GM19328 (cell line): ENCODE measurements around the gene SIRPA.

Experiments
- ATAC-seq: cut with Tn5 transposase; IDR thresholded peaks from one replicate; pipeline ENCODE4 v1.9.1; 2021; ENCODE audit warnings: mild to moderate bottlenecking, moderate library complexity; ENCODE audit not compliant: unreplicated experiment

SIRPA gene

GRCh38 chr20:1945660-1946059 is 50.5 kb downstream of the SIRPA start:
- no peak for ATAC-seq

DNA sequence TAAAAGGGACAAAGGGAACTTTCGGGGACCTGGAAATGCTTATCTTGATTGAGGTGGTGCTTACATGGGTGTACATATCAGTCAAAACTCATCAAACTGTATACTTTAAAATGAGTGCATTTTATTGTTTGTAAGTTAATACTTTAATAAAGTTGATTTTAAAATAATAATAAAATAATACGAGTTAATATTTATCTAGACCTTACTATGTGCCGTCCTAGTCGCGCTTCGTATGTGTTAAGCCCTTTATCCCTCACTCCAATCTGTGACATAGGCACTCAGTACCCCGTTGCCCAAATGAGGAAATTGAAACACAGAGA is 51.2 kb downstream of the SIRPA start:
- ATAC-seq: no peak

DNA sequence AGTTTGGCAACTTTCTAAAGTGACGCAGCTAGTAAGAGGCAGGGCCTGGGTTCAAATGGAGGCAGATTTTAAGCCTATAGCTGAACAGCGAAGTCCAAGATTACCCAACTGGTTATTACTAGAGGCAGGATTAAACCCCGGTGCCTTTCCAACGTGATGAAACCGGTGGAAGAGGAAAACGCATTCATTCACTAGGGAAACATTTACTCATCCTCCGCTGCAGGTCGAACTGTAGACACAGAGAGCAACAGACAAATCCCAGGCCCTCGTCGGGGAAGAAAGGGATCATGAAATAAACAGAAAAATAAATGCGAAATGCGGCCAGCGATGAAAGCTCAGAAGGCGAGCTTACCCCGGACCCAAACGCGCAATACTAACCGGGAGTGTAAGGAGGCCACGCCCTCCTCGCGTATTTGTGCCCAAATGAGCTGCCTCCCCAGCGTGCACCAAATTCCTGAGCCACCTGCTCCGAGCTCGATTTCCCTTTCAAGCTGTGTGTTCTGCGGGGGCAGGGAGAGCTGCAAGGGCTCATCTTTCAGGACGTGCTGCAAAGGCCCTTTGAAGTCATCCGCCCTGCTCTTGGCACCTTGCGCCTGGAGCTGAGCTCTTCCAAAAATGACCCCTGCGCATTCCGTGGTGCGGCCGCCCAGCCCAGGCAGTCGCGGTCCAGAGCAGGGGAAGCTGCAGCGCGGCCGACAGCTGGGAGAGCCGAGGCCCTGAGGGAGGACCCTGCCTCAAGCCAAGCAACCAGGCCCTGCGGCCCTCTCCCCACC is 51.7 kb downstream of the SIRPA start:
- ATAC-seq: no peak

GRCh38 chr20:1947535-1947846 is 52.3 kb downstream of the SIRPA start:
- ATAC-seq: no peak

DNA sequence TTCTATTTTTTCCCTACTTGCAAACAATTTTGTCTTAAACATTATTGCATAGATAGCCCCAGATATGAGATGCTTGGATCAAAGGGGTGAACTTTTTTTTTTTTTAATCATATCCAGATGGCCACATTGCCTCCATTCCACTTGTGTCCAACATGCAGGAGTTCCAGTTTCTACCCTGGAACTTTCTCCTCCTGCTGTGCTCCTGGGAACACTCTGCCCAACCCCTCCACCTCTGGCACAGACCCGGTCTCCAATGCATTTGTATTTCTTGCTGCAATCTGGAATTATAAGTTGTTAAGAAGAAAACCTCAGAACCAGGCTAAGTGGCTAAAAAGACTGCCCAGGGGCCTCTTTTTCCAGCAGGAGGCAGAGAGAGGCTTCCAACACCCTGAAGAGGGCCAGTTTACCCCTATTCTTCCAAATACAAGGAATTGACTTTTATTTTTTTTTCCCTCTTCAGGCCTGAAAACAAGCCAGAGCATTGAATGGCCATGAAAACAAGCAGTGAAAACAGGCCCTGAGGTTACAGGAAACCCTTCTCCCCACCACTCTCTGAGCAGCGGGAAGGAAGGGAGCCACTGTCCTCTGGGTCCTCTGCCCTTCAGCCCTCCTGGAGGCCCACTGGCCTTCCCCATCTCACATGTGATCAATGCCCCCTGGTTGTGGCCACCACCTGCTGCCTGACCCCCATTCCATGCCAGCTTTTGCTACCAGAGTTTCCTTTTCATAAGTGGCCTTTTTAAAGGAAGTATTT is 54.3 kb downstream of the SIRPA start:
- no peak for ATAC-seq

- ATAC-seq: no peak
These were observed 55.6 kb downstream of the SIRPA start for GRCh38 chr20:1950836-1951235.

GRCh38 chr20:1951436-1952115 is 56.4 kb downstream of the SIRPA start:
- ATAC-seq: no peak

DNA sequence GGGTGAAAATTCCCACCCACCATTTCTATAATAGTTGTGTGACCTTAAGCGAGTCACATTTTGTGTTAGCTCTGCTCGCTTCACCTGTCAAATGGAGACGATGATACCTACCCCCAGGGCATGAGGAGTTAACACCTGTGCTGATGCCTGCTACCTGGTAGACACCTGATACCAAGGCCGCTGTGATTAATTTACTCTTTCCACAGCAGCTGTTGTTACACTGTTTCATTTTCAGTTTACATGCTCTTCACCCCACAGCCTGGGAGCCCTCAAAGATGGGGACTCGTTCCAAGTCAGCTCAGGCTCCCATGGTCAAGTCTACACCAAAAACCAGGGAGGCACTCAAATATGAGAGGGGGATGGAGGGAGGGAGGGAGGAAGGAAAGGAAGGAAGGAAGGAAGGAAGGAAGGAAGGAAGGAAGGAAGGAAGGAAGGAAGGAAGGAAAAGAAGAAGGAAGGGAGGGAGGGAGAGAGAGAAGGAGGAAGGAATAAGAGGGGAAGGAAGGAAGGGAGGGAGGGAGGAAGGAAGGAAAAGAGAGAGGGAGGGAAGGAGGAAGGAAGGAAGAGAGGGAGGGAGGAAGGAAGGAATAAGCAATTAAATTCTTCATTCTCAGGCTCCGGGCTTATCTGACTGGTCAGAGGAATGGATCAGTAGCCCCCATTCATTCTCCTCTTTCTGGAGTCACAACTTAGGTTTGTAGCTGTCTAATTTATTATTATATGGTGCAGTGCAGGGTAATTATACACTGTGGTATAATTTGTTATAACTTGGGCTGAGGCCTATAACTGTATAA is 57.7 kb downstream of the SIRPA start:
- ATAC-seq: no peak

DNA sequence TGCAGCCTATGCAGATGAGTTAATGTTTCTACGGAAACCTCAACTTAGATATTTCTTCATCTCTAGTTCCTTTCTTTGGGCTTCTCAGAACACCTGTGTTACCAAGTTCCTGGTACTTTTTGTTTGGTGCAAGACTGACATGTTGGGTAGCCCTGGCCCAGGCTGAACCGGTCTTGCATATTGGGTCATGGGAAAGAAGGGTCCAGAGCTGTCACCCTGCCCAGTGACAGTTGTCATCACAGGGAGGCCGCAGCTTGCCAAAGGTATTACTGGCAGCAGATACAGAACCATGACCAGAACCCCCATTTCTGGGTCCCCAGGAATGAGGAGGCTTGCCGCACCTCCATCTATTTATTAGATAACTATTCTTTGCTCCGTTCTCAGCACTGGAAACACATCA is 58.4 kb downstream of the SIRPA start:
- ATAC-seq: no peak

- ATAC-seq: no peak
These were observed 60.0 kb downstream of the SIRPA start for GRCh38 chr20:1955217-1955616.

DNA sequence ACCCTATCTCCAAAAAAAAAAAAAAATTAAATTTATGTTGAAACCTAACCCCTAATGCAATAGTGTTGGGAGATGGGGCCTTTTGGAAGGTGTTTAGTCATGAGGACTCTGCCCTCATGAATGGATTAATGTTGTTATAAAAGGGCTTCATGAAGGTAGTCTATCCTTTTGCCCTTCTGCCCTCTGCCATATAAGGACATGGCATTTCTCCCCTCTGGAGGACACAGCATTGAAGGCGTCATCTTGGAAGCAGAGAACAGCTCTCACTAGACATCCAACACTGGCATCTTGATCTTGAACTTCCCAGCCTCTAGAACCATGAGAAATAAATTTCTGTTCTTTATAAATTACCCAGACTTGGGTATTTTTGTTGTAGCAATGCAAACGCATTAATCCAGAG is 63.2 kb downstream of the SIRPA start:
- ATAC-seq: no peak

- ATAC-seq: no peak
These were observed 63.9 kb downstream of the SIRPA start for GRCh38 chr20:1959156-1959555.

DNA sequence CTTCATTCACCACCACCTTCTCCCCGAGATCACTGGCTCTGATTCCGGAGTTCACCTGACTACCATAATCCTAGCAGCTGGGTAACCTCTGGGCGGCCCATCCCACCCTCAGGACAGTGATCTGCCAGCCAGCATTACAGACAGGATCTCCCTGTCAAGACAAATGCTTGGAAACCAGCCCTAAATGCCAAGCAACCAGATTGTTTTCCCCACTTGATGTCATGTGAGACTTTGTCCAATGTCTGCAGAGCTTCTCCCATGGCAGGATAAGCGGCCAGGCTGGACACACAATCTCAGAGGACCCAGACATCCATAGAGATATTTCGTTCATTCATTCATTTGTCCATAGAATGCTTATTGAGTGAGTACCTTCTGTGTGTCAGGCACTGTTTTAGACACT is 66.2 kb downstream of the SIRPA start:
- no peak for ATAC-seq

- no peak for ATAC-seq
These were observed 68.9 kb downstream of the SIRPA start for GRCh38 chr20:1964061-1964460.

GRCh38 chr20:1964659-1965405 is 69.6 kb downstream of the SIRPA start:
- ATAC-seq: no peak

DNA sequence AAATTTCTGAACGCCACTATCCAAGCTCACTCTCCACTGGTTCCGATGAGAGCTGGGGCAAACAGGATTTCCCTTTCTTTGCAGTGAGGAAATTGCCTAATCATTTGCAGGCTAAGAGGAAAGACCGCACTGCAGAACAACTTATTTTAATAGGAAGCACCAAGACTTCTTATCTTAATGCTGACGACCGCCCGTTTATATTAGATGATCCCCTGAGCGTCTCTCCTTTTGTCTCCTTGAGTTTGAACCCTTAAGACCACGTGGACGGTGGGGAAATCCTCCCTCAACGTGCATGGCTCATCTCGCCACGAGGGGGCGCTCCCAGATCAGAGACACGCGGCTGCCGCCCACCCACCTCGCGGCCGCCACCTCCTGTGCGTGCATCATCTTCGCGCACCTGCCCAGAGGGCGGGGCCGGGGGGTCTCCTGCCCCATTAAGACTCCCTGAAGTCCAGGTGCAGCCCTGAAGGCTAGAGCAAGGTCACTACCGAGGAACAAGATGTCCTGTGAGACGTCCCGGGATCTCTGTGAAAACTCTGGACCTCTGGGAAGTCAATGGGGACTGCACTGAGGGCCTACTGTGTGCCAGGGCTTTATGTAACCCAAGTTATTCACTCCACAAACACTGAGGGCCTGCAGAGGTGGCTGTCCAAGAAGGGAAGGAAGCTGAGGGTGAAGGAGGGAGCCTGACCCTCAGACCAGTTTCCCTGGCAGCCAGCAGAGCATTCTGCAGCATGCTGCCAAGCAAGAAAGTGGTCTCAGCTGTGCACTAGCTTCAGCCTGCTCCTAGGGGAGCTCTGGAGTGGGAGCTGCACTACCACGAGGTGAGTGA is 70.5 kb downstream of the SIRPA start:
- no peak for ATAC-seq

- no peak for ATAC-seq
These were observed 73.8 kb downstream of the SIRPA start for GRCh38 chr20:1968964-1969363.

DNA sequence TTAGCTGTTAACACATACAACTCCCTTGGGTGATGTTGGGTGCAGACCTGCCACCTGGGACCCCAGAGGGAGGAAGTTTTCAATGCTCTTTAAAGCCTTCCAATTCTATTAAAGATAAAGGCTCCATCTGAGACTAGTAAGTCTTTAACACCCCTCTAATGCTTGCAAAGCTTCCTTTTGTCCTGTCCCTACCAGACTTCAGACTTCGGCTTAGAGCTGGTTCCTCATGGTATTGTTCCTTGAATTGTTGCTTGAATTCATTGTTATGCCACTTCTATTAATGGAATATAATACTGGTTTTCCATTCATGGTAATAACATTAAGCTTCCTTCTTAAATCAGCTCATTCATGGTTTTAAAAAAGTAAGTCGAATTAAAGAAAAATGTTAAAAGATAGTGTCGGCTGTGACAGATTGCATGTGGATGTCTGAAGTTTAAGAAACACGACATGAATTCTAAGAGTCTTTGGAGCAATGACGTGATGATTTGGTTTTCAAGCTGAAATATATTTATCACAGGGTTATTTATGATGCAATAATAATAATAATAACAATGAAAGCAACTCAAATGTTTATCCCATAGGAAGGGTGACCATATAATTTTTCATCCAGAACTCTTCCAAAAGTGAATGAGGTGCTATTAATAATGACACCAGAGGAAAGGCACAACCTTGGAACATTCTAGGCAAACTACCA is 76.8 kb downstream of the SIRPA start:
- ATAC-seq: no peak
